WTC11 (cell line): ENCODE results near the gene CHRNA3. TPM values are rescaled to one million over a fixed set of nuclear protein-coding genes. Genes with fewer than 3 reads are reported as not detected.

ENCODE experiments used
- ATAC-seq: fragments of 200-7000 bp; cut with Tn5 transposase; 2 replicates; pipeline ENCODE4 v1.10.0; 2021; ENCODE audit warnings: mild to moderate bottlenecking, moderate library complexity
- CTCF ChIA-PET: fragments of 300-600 bp; sonication (Branson Sonifier 250); formaldehyde crosslinking; loops from one replicate; lab custom pipeline; 2021; ENCODE audit warnings: antibody characterized with exemption; lab: Charles Lee
- POLR2A ChIA-PET: fragments of 350-600 bp; sonication (Branson Sonifier 250); formaldehyde crosslinking; loops from one replicate; lab custom pipeline; 2021; ENCODE audit warnings: antibody characterized with exemption; lab: Charles Lee
- DNase-seq: peaks from one replicate; pipeline ENCODE4 v3.0.0; 2021; ENCODE audit warnings: low spot score
- H3K27ac Mint-ChIP-seq: 2 replicates; pipeline ENCODE4 v1.8.0; 2021; ENCODE audit warnings: mixed read lengths
- H3K27me3 Mint-ChIP-seq: 2 replicates; pipeline ENCODE4 v1.8.0; 2021; ENCODE audit warnings: low read depth, mild to moderate bottlenecking, moderate library complexity, mixed read lengths
- H3K36me3 Mint-ChIP-seq: 2 replicates; pipeline ENCODE4 v1.8.0; 2021; ENCODE audit warnings: mixed read lengths
- H3K4me1 Mint-ChIP-seq: 2 replicates; pipeline ENCODE4 v1.8.0; 2022; ENCODE audit warnings: mixed read lengths
- H3K4me3 Mint-ChIP-seq: 2 replicates; pipeline ENCODE4 v1.8.0; 2021; ENCODE audit warnings: mild to moderate bottlenecking, moderate library complexity, mixed read lengths
- H3K9me3 Mint-ChIP-seq: 2 replicates; pipeline ENCODE4 v1.8.0; 2021; ENCODE audit warnings: mixed read lengths
- CREB1 ChIP-seq: sonication (generic); formaldehyde crosslinking; IDR thresholded peaks from 2 replicates; pipeline ENCODE4 v1.8.0; 2023; ENCODE audit warnings: mild to moderate bottlenecking, missing genetic modification reagents
- CTCF ChIP-seq: fragments of 200-600 bp; IDR thresholded peaks from 2 replicates; pipeline ENCODE4 v1.8.0; 2022; ENCODE audit warnings: antibody characterized with exemption
- E2F5 ChIP-seq: sonication (generic); formaldehyde crosslinking; IDR thresholded peaks from 2 replicates; pipeline ENCODE4 v1.8.1; 2022; ENCODE audit warnings: mild to moderate bottlenecking, moderate library complexity, missing genetic modification reagents
- FOXK1 ChIP-seq: sonication (generic); formaldehyde crosslinking; IDR thresholded peaks from 2 replicates; pipeline ENCODE4 v1.8.0; 2022; ENCODE audit warnings: mild to moderate bottlenecking, moderate library complexity, missing genetic modification reagents
- GRHL2 ChIP-seq: fragments of 250-450 bp; sonication (Bioruptor Pico); IDR thresholded peaks from 2 replicates; pipeline ENCODE4 v1.8.0; 2022; ENCODE audit warnings: mild to moderate bottlenecking, moderate library complexity; ENCODE audit not compliant: insufficient replicate concordance, severe bottlenecking
- HMGXB4 ChIP-seq: sonication (generic); formaldehyde crosslinking; IDR thresholded peaks from 2 replicates; pipeline ENCODE4 v1.8.1; 2023; ENCODE audit warnings: mild to moderate bottlenecking, moderate library complexity, missing genetic modification reagents
- IRF1 ChIP-seq: sonication (generic); formaldehyde crosslinking; IDR thresholded peaks from 2 replicates; pipeline ENCODE4 v1.8.0; 2023; ENCODE audit warnings: missing genetic modification reagents
- JAZF1 ChIP-seq: fragments of 250-450 bp; sonication (Bioruptor Pico); IDR thresholded peaks from 2 replicates; pipeline ENCODE4 v1.9.0; 2021; ENCODE audit warnings: moderate library complexity, mild to moderate bottlenecking, inconsistent platforms
- NR1H2 ChIP-seq: sonication (generic); formaldehyde crosslinking; IDR thresholded peaks from 2 replicates; pipeline ENCODE4 v1.9.0; 2021; ENCODE audit warnings: mild to moderate bottlenecking, moderate library complexity, missing genetic modification reagents
- PRDM15 ChIP-seq: sonication (generic); formaldehyde crosslinking; IDR thresholded peaks from 2 replicates; pipeline ENCODE4 v1.8.0; 2022; ENCODE audit warnings: missing genetic modification reagents
- PREB ChIP-seq: sonication (generic); formaldehyde crosslinking; IDR thresholded peaks from 2 replicates; pipeline ENCODE4 v1.8.1; 2022; ENCODE audit warnings: mild to moderate bottlenecking, missing genetic modification reagents, moderate library complexity, borderline replicate concordance
- SP1 ChIP-seq: sonication (generic); formaldehyde crosslinking; conservative IDR thresholded peaks from 2 replicates; pipeline ENCODE4 v1.8.1; 2022; ENCODE audit warnings: missing genetic modification reagents
- TEAD4 ChIP-seq: sonication (generic); formaldehyde crosslinking; IDR thresholded peaks from 2 replicates; pipeline ENCODE4 v1.8.0; 2022; ENCODE audit warnings: mild to moderate bottlenecking, missing genetic modification reagents
- ZNF121 ChIP-seq: sonication (generic); formaldehyde crosslinking; IDR thresholded peaks from 2 replicates; pipeline ENCODE4 v1.8.0; 2023; ENCODE audit warnings: missing genetic modification reagents
- total RNA-seq: library from RNA; stranded (reverse); gene quantifications from 3 replicates; pipeline ENCODE4 v1.2.3, GENCODE V29; 2021

CHRNA3 gene
- total RNA-seq, 1 experiment from 2014 or later, result 4.4 TPM

GRCh38 chr15:78626381-78626995 lies 5.7 kb upstream of the CHRNA3 start:
- peaks cover 4% of the 10 kb centered on the region for H3K4me1 Mint-ChIP-seq
- ATAC-seq (no peak), DNase-seq (no peak)
- ChIA-PET POLR2A (no interaction called here), CTCF (interaction anchor here (0.8 kb wide), 1 partner anchor 12 kb away, joined by 6 read pairs; no protein-coding TSS in a partner anchor)
- TF ChIP-seq ZNF121 (no peak), PRDM15 (no peak), HMGXB4 (no peak), E2F5 (no peak), SP1 (CRISPR knock-in tag) (no peak), PREB (CRISPR knock-in tag) (no peak), GRHL2 (CRISPR knock-in tag) (no peak), FOXK1 (CRISPR knock-in tag) (no peak), CTCF (no peak), TEAD4 (CRISPR knock-in tag) (no peak), NR1H2 (CRISPR knock-in tag) (no peak), JAZF1 (CRISPR knock-in tag) (no peak), CREB1 (CRISPR knock-in tag) (no peak), IRF1 (CRISPR knock-in tag) (no peak)
- H3K27ac Mint-ChIP-seq, result no peak overlapping the region
- peaks cover 20% of the 10 kb centered on the region for H3K27me3 Mint-ChIP-seq
- H3K36me3 Mint-ChIP-seq, result peaks cover 9% of the 10 kb centered on the region
- no peaks in the 10 kb centered on the region for H3K9me3 Mint-ChIP-seq
- H3K4me3 Mint-ChIP-seq, result no peak overlapping the region
